H9 (cell line): ENCODE data around the gene CPT1A. TPM values are rescaled to one million over a fixed set of nuclear protein-coding genes. Genes with fewer than 3 reads are reported as not detected.

Experiments used
- DNase-seq: peaks from one replicate; pipeline ENCODE4 v3.0.0-alpha.2; 2017
- H2AFZ ChIP-seq: one replicate; pipeline ENCODE4 v1.6.1; 2013; ENCODE audit warnings: mild to moderate bottlenecking, low read length, control low read depth, moderate library complexity
- H2AK5ac ChIP-seq: 2 replicates; pipeline ENCODE4 v1.6.1; 2013; ENCODE audit warnings: low read length, control low read depth, mixed read lengths; ENCODE audit not compliant: insufficient read length
- H2BK120ac ChIP-seq: one replicate; pipeline ENCODE4 v1.6.1; 2013; ENCODE audit warnings: low read depth, mild to moderate bottlenecking, low read length, control low read depth, inconsistent platforms; ENCODE audit not compliant: poor library complexity, severe bottlenecking
- H2BK12ac ChIP-seq: 2 replicates; pipeline ENCODE4 v1.6.1; 2013; ENCODE audit warnings: low read length, control low read depth, mixed read lengths, low read depth; ENCODE audit not compliant: insufficient read length
- H2BK15ac ChIP-seq: 2 replicates; pipeline ENCODE4 v1.6.1; 2013; ENCODE audit warnings: low read depth, low read length, control low read depth
- H2BK20ac ChIP-seq: one replicate; pipeline ENCODE4 v1.6.1; 2013; ENCODE audit warnings: low read depth, mild to moderate bottlenecking, low read length, control low read depth, inconsistent platforms; ENCODE audit not compliant: poor library complexity, severe bottlenecking
- H2BK5ac ChIP-seq: 2 replicates; pipeline ENCODE4 v1.6.1; 2013; ENCODE audit warnings: low read length, control low read depth, mixed read lengths; ENCODE audit not compliant: insufficient read length
- H3K14ac ChIP-seq: 2 replicates; pipeline ENCODE4 v1.6.1; 2013; ENCODE audit warnings: low read length, control low read depth; ENCODE audit not compliant: insufficient read depth
- H3K18ac ChIP-seq: 2 replicates; pipeline ENCODE4 v1.6.1; 2013; ENCODE audit warnings: low read depth, mild to moderate bottlenecking, mixed read lengths, low read length, control low read depth; ENCODE audit not compliant: insufficient read length
- H3K23ac ChIP-seq: 2 replicates; pipeline ENCODE4 v1.6.1; 2013; ENCODE audit warnings: low read length, control low read depth, mixed read lengths, low read depth; ENCODE audit not compliant: insufficient read length
- H3K23me2 ChIP-seq: 2 replicates; pipeline ENCODE4 v1.6.1; 2013; ENCODE audit warnings: low read depth, mild to moderate bottlenecking, mixed read lengths, low read length, control low read depth; ENCODE audit not compliant: insufficient read length, poor library complexity, severe bottlenecking
- H3K27ac ChIP-seq: 2 replicates; pipeline ENCODE4 v1.5.1; 2013; ENCODE audit warnings: low read length, control low read depth, mixed read lengths, low read depth; ENCODE audit not compliant: insufficient read length
- H3K27me3 ChIP-seq: 2 replicates; pipeline ENCODE4 v1.6.1; 2013; ENCODE audit warnings: low read length, control low read depth, inconsistent platforms; ENCODE audit not compliant: insufficient read depth
- H3K4ac ChIP-seq: 2 replicates; pipeline ENCODE4 v1.6.1; 2013; ENCODE audit warnings: low read depth, mild to moderate bottlenecking, control low read depth, inconsistent platforms, low read length, moderate library complexity
- H3K4me1 ChIP-seq: 2 replicates; pipeline ENCODE4 v1.6.1; 2013; ENCODE audit warnings: low read length, control low read depth, inconsistent platforms; ENCODE audit not compliant: insufficient read depth
- H3K4me2 ChIP-seq: 2 replicates; pipeline ENCODE4 v1.6.1; 2013; ENCODE audit warnings: low read length, control low read depth, mixed read lengths; ENCODE audit not compliant: insufficient read length, insufficient read depth
- H3K56ac ChIP-seq: 2 replicates; pipeline ENCODE4 v1.6.1; 2013; ENCODE audit warnings: low read depth, mild to moderate bottlenecking, mixed read lengths, low read length, control low read depth; ENCODE audit not compliant: insufficient read length
- H3K79me1 ChIP-seq: 2 replicates; pipeline ENCODE4 v1.6.1; 2013; ENCODE audit warnings: low read depth, mild to moderate bottlenecking, moderate library complexity, low read length, control low read depth, inconsistent platforms; ENCODE audit not compliant: insufficient read depth, poor library complexity, severe bottlenecking
- H3K79me2 ChIP-seq: 2 replicates; pipeline ENCODE4 v1.6.1; 2013; ENCODE audit warnings: low read length, control low read depth, inconsistent platforms; ENCODE audit not compliant: insufficient read depth
- H3K9ac ChIP-seq: 2 replicates; pipeline ENCODE4 v1.6.1; 2013; ENCODE audit warnings: low read length, control low read depth, mixed read lengths; ENCODE audit not compliant: insufficient read length; ENCODE audit errors: extremely low read depth
- H3K9me3 ChIP-seq: one replicate; pipeline ENCODE4 v1.6.1; 2013; ENCODE audit warnings: low read depth, low read length, inconsistent platforms; ENCODE audit not compliant: control insufficient read depth
- H3T11ph ChIP-seq: one replicate; pipeline ENCODE4 v1.6.1; 2013; ENCODE audit warnings: mild to moderate bottlenecking, low read length, control low read depth, inconsistent platforms
- H4K20me1 ChIP-seq: one replicate; pipeline ENCODE4 v1.6.1; 2013; ENCODE audit not compliant: control insufficient read depth, insufficient read length, insufficient read depth
- H4K5ac ChIP-seq: 2 replicates; pipeline ENCODE4 v1.6.1; 2013; ENCODE audit warnings: low read depth, mild to moderate bottlenecking, mixed read lengths, low read length, control low read depth; ENCODE audit not compliant: insufficient read length
- H4K8ac ChIP-seq: replicated peaks from 2 replicates; pipeline ENCODE4 v1.6.1; 2013; ENCODE audit warnings: low read length, control low read depth, mixed read lengths, low read depth; ENCODE audit not compliant: insufficient read length
- H4K91ac ChIP-seq: 2 replicates; pipeline ENCODE4 v1.6.1; 2013; ENCODE audit warnings: low read depth, mild to moderate bottlenecking, moderate library complexity, mixed read lengths, low read length, control low read depth; ENCODE audit not compliant: insufficient read length
- H3K27ac Mint-ChIP-seq, 3 experiments: 2 replicates in 2 of 3; 3 replicates in 1 of 3; pipeline ENCODE4 v1.8.0; 2020 to 2021; ENCODE audit warnings: mixed read lengths in 3 of 3, mild to moderate bottlenecking in 1 of 3, moderate library complexity in 1 of 3
- H3K27me3 Mint-ChIP-seq: 2 replicates; pipeline ENCODE4 v1.8.0; 2021; ENCODE audit warnings: low read depth, mild to moderate bottlenecking, moderate library complexity, mixed read lengths
- H3K36me3 Mint-ChIP-seq, 3 experiments: 2 replicates in 2 of 3; 3 replicates in 1 of 3; pipeline ENCODE4 v1.8.0; 2020 to 2021; ENCODE audit warnings: low read depth in 3 of 3, mixed read lengths in 3 of 3; ENCODE audit not compliant: insufficient read depth in 1 of 3
- H3K4me1 Mint-ChIP-seq, 2 experiments: 2 replicates each; pipeline ENCODE4 v1.8.0; 2020; ENCODE audit warnings: mixed read lengths in 2 of 2
- H3K4me3 Mint-ChIP-seq, 2 experiments: 2 replicates in 1 of 2; 3 replicates in 1 of 2; pipeline ENCODE4 v1.8.0; 2020 to 2021; ENCODE audit warnings: mild to moderate bottlenecking in 2 of 2, mixed read lengths in 2 of 2, moderate library complexity in 1 of 2
- H3K9me3 Mint-ChIP-seq, 2 experiments: 2 replicates in 1 of 2; 3 replicates in 1 of 2; pipeline ENCODE4 v1.8.0; 2020; ENCODE audit warnings: mild to moderate bottlenecking in 2 of 2, mixed read lengths in 2 of 2, moderate library complexity in 1 of 2
- WGBS: extraction: QIAGEN DNeasy Blood & Tissue Kit; methylation state at CpG from one replicate; pipeline ENCODE4 v1.1.7; 2013; ENCODE audit warnings: missing lambda C conversion rate, low lambda C conversion rate, mixed read lengths; ENCODE audit not compliant: insufficient read length; ENCODE audit errors: extremely low coverage; 5-methylcytosine and 5-hydroxymethylcytosine counted together
- total RNA-seq: library from RNA; stranded (reverse); gene quantifications from 2 replicates; pipeline ENCODE4 v1.2.1, GENCODE V29; 2021
- TF ChIP-seq, protein P1 (sequence below): fragments of 200-600 bp; sonication (generic); conservative IDR thresholded peaks from 3 replicates; pipeline ENCODE4 v1.8.0; 2021; ENCODE audit warnings: antibody characterized with exemption, mild to moderate bottlenecking

The CPT1A gene
- total RNA-seq, 1 experiment from 2014 or later = 7.5 TPM

DNA sequence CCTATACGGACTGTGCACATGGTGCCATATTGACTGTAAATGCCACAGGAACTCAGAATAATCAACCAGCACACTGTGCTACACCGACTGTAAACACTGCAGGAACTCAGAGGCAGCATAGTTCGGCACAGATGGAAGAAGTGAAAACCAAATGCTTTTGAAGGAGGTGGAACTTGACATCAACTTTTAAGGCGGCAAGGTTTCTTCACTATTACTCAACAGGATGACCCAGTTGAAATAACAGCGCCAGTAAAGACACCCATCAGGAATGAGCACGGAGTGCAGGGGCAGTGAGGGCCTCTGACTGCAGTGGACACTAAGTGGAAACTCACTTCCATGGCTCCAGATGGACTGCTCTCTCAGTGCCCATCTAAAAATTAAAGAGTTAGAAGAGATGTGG is 106.1 kb downstream of the CPT1A start:
- Histone ChIP-seq H2BK12ac (no peak overlapping the region), H3K18ac (no peak overlapping the region), H3K4me1 (no peaks in the 10 kb centered on the region), H2BK5ac (no peak overlapping the region), H2BK15ac (no peak overlapping the region), H3T11ph (no peak overlapping the region), H4K20me1 (no peaks in the 10 kb centered on the region), H3K4me2 (no peak overlapping the region), H2AFZ (no peak overlapping the region), H3K14ac (no peak overlapping the region), H3K9ac (no peak overlapping the region), H3K79me2 (no peaks in the 10 kb centered on the region), H2BK120ac (no peak overlapping the region), H2AK5ac (no peak overlapping the region), H3K27me3 (no peaks in the 10 kb centered on the region), H3K4ac (no peak overlapping the region), H3K23ac (no peak overlapping the region), H3K56ac (no peak overlapping the region), H3K9me3 (no peaks in the 10 kb centered on the region), H3K79me1 (no peaks in the 10 kb centered on the region), H2BK20ac (no peak overlapping the region), H4K8ac (no peak overlapping the region), H4K91ac (no peak overlapping the region), H3K23me2 (no peaks in the 10 kb centered on the region), H3K27ac (no peak overlapping the region), H4K5ac (no peak overlapping the region)
- no peak for DNase-seq
- Mint-ChIP-seq H3K4me1 (peaks cover 0 to 2% of the 10 kb centered on the region in 2 experiments; a peak in 2 of 4 replicates), H3K27me3 (no peaks in the 10 kb centered on the region), H3K9me3 (no peaks in the 10 kb centered on the region), H3K36me3 (peaks cover 4 to 35% (median 25%) of the 10 kb centered on the region in 3 experiments; a peak in 6 of 7 replicates), H3K27ac (no peak overlapping the region), H3K4me3 (no peak overlapping the region)
- no CpG with 5 or more reads among the region's 6 CpGs for WGBS
- TF ChIP-seq, protein P1, sequence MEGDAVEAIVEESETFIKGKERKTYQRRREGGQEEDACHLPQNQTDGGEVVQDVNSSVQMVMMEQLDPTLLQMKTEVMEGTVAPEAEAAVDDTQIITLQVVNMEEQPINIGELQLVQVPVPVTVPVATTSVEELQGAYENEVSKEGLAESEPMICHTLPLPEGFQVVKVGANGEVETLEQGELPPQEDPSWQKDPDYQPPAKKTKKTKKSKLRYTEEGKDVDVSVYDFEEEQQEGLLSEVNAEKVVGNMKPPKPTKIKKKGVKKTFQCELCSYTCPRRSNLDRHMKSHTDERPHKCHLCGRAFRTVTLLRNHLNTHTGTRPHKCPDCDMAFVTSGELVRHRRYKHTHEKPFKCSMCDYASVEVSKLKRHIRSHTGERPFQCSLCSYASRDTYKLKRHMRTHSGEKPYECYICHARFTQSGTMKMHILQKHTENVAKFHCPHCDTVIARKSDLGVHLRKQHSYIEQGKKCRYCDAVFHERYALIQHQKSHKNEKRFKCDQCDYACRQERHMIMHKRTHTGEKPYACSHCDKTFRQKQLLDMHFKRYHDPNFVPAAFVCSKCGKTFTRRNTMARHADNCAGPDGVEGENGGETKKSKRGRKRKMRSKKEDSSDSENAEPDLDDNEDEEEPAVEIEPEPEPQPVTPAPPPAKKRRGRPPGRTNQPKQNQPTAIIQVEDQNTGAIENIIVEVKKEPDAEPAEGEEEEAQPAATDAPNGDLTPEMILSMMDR = no peak
